Karpas-422 (cell line): ENCODE data around the gene NT5DC1. TPM values are rescaled to one million over a fixed set of nuclear protein-coding genes. Genes with fewer than 3 reads are reported as not detected.
A peak's percentile ranks its signal among the peaks of the same experiment; 100 is the strongest.

Source experiments
- DNase-seq: peaks from one replicate; pipeline ENCODE4 v3.0.0-alpha.2; 2015
- H2AFZ ChIP-seq: fragments of 200-600 bp; sonication (generic); 2 replicates; pipeline ENCODE4 v1.6.1; 2014; ENCODE audit warnings: antibody characterized with exemption, low read length, mixed read lengths
- H3K27ac ChIP-seq: fragments of 200-600 bp; sonication (generic); 2 replicates; pipeline ENCODE4 v1.5.1; 2014; ENCODE audit warnings: mild to moderate bottlenecking, low read length, moderate library complexity
- H3K27me3 ChIP-seq: fragments of 200-600 bp; sonication (generic); 2 replicates; pipeline ENCODE4 v1.6.1; 2014; ENCODE audit warnings: low read length, mixed read lengths
- H3K36me3 ChIP-seq: fragments of 200-600 bp; sonication (generic); 2 replicates; pipeline ENCODE4 v1.6.1; 2014; ENCODE audit warnings: low read length, mixed read lengths; ENCODE audit not compliant: insufficient read depth
- H3K4me1 ChIP-seq: fragments of 200-600 bp; sonication (generic); 2 replicates; pipeline ENCODE4 v1.6.1; 2014; ENCODE audit warnings: mild to moderate bottlenecking, low read length, mixed read lengths
- H3K4me2 ChIP-seq: fragments of 200-600 bp; sonication (generic); 2 replicates; pipeline ENCODE4 v1.6.1; 2014; ENCODE audit warnings: low read length, low read depth, mild to moderate bottlenecking; ENCODE audit not compliant: poor library complexity, severe bottlenecking
- H3K4me3 ChIP-seq: fragments of 200-600 bp; sonication (generic); 2 replicates; pipeline ENCODE4 v1.5.1; 2014; ENCODE audit warnings: mild to moderate bottlenecking, antibody characterized with exemption, low read length, mixed read lengths
- H3K79me2 ChIP-seq: fragments of 200-600 bp; sonication (generic); 2 replicates; pipeline ENCODE4 v1.6.1; 2014; ENCODE audit warnings: mild to moderate bottlenecking, low read length, mixed read lengths
- H3K9ac ChIP-seq: fragments of 200-600 bp; sonication (generic); 2 replicates; pipeline ENCODE4 v1.6.0; 2014; ENCODE audit warnings: low read length
- H3K9me2 ChIP-seq: fragments of 200-600 bp; sonication (generic), shearing (Covaris generic); replicated peaks from 2 replicates; pipeline ENCODE4 v1.6.0; 2014; ENCODE audit warnings: mild to moderate bottlenecking, low read length, moderate library complexity; ENCODE audit not compliant: insufficient read depth
- H3K9me3 ChIP-seq: fragments of 300-700, 200-600 bp; sonication (generic); 2 replicates; pipeline ENCODE4 v1.6.1; 2014; ENCODE audit warnings: low read length, mixed read lengths
- H4K20me1 ChIP-seq: fragments of 200-600 bp; sonication (generic); 2 replicates; pipeline ENCODE4 v1.6.1; 2014; ENCODE audit warnings: mild to moderate bottlenecking, antibody characterized with exemption, low read length, low read depth; ENCODE audit not compliant: insufficient read depth
- total RNA-seq: library from RNA; depleted of rRNA; stranded (reverse); fragments of >200 nt; shearing (Covaris generic); gene quantifications from 2 replicates; pipeline ENCODE4 v1.2.3, GENCODE V29; 2014; ENCODE audit warnings: low replicate concordance

Gene NT5DC1
- total RNA-seq, 1 experiment from 2014 or later = 3.0 TPM

- Histone ChIP-seq H3K9me3 (no peaks in the 10 kb centered on the region), H3K9me2 (no peaks in the 10 kb centered on the region), H3K4me2 (no peak overlapping the region), H2AFZ (no peak overlapping the region), H3K27me3 (no peaks in the 10 kb centered on the region), H3K4me1 (no peaks in the 10 kb centered on the region), H3K79me2 (no peaks in the 10 kb centered on the region), H3K9ac (no peak overlapping the region), H3K27ac (no peak overlapping the region), H3K4me3 (no peak overlapping the region), H4K20me1 (no peaks in the 10 kb centered on the region), H3K36me3 (no peaks in the 10 kb centered on the region)
- no peak for DNase-seq
These were observed 32.8 kb downstream of the NT5DC1 start for GRCh38 chr6:116133453-116133852.

DNA sequence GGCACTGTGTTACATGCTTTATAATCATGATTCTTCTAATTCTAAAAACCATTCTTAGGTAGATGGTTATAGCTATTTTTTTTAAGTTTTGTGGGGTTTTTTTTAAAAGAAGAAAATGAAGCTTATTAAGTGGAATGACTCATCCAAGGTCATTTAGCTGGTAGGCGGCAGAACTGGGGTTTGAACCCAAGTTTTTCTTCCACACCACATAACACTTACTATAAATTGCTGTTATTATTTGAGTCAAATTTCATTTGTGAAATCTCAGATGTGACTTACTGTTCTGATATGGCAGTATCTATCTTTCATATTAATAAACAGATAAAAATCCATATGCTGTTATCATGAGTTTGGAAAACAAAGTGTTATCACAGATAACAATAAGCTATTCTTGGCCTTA lies 35.7 kb downstream of the NT5DC1 start:
- Histone ChIP-seq H3K36me3 (no peaks in the 10 kb centered on the region), H3K27me3 (no peaks in the 10 kb centered on the region), H3K9ac (no peak overlapping the region), H3K9me2 (no peaks in the 10 kb centered on the region), H3K79me2 (no peaks in the 10 kb centered on the region), H3K27ac (no peak overlapping the region), H3K4me3 (no peak overlapping the region), H3K4me2 (no peak overlapping the region), H2AFZ (no peak overlapping the region), H3K9me3 (no peaks in the 10 kb centered on the region), H4K20me1 (no peaks in the 10 kb centered on the region), H3K4me1 (no peaks in the 10 kb centered on the region)
- DNase-seq = no peak

- Histone ChIP-seq H3K79me2 (no peaks in the 10 kb centered on the region), H4K20me1 (no peaks in the 10 kb centered on the region), H3K4me3 (no peak overlapping the region), H3K9ac (no peak overlapping the region), H3K4me1 (no peaks in the 10 kb centered on the region), H3K36me3 (no peaks in the 10 kb centered on the region), H2AFZ (no peak overlapping the region), H3K4me2 (no peak overlapping the region), H3K27ac (no peak overlapping the region), H3K27me3 (no peaks in the 10 kb centered on the region), H3K9me3 (no peaks in the 10 kb centered on the region), H3K9me2 (no peaks in the 10 kb centered on the region)
- no peak for DNase-seq
These were observed 36.3 kb downstream of the NT5DC1 start for GRCh38 chr6:116136933-116137340.

DNA sequence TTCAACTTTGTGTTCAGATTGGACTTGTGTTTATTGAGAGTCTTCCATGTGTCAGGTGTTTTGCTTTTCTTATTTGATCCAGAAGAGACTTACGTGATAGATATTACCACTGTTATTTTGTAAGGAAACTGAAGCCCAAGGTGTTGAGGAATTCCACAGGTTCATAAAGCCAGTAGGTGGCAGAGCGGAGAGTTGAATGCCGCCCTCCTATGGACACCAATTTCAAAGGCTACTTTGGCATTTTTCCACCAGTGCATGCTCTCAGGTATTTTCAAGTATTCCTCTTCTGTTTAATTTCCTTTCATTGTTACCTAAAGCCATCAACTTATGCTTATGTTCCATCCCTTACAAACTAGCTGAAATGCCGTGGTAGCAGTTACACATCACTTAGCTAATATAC lies 39.3 kb downstream of the NT5DC1 start:
- H2AFZ ChIP-seq = no peak overlapping the region
- H3K36me3 ChIP-seq = no peaks in the 10 kb centered on the region
- no peak overlapping the region for H3K9ac ChIP-seq

DNA sequence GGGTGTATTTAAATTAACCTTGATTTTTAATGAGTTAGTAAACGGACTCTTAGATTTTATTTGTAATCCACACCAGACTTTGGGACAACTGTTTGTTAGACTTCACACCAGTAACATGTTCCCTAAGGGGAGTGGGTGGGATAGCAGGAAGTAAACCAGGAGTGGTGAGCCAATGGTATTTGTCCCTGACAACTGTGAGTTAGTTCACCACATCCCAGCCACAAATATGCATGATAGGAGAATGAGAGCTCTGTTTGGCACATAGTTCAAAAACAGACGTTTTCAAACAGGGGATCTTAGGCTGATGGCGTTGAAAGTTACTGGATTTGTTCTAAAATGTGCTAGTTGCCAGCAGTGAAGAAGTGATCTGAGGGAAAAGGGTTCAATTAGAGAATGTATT lies 44.0 kb downstream of the NT5DC1 start:
- Histone ChIP-seq H2AFZ (no peak overlapping the region), H3K4me3 (no peak overlapping the region)

More for the DNA sequence above, 39.3 kb downstream of the NT5DC1 start:
- no peak overlapping the region for H3K4me3 ChIP-seq
- no peaks in the 10 kb centered on the region for H3K27me3 ChIP-seq
- DNase-seq = no peak
- H4K20me1 ChIP-seq = no peaks in the 10 kb centered on the region
- no peaks in the 10 kb centered on the region for H3K79me2 ChIP-seq
- H3K4me1 ChIP-seq = no peaks in the 10 kb centered on the region
- H3K9me2 ChIP-seq = no peaks in the 10 kb centered on the region
- H3K4me2 ChIP-seq = no peak overlapping the region
- H3K9me3 ChIP-seq = no peaks in the 10 kb centered on the region
- H3K27ac ChIP-seq = no peak overlapping the region

DNA sequence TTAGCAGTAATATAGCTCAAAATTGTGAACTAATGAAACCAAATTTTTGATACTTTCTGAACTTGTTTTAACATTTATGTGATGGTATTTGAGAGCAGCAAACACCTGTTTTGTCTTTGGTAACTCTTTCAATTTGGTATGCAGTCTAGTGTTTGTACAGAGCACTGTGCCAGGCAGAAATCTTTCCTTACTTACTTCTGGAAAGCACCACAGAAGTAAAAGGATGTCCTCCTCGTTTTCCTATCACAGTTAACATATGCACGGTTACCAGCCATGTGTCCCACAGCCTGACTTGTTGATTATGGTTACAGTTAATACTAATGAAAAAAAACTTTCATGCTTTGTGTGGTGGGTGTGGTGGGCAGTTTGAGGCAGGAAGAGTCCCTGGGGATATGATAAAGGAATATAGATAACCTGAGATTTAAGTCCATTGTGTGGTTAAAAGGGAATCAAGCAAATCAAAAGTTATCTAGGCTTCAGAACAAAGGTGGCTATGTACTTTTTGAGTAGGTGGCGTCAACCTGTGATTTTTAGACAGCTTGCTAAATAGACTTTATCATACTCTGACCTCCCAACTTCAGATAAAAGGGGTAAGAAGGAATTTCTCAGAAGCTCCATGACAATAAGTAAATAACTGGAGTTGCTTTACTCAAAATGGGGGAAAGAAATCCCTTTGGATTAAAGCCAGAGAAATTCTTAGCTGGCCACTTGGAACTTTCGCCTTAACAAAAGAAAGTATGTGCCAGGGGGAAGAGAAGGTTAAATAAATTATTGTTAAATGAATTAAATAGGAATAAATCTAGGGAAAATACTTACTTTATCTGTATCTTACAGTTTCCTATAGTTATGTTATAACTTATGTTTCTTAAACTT lies 45.4 kb downstream of the NT5DC1 start:
- Histone ChIP-seq H3K4me2 (no peak overlapping the region), H3K9ac (no peak overlapping the region), H3K9me2 (no peaks in the 10 kb centered on the region), H3K4me1 (no peaks in the 10 kb centered on the region), H3K79me2 (no peaks in the 10 kb centered on the region), H3K9me3 (no peaks in the 10 kb centered on the region), H3K27ac (no peak overlapping the region), H4K20me1 (no peaks in the 10 kb centered on the region), H3K27me3 (no peaks in the 10 kb centered on the region), H2AFZ (no peak overlapping the region), H3K36me3 (no peaks in the 10 kb centered on the region), H3K4me3 (no peak overlapping the region)
- peak; percentile 29 for DNase-seq

More for the DNA sequence above, 44.0 kb downstream of the NT5DC1 start:
- Histone ChIP-seq H3K9ac (no peak overlapping the region), H3K4me1 (no peaks in the 10 kb centered on the region), H3K27ac (no peak overlapping the region), H3K27me3 (no peaks in the 10 kb centered on the region), H3K79me2 (no peaks in the 10 kb centered on the region), H4K20me1 (no peaks in the 10 kb centered on the region), H3K36me3 (no peaks in the 10 kb centered on the region), H3K4me2 (no peak overlapping the region), H3K9me2 (no peaks in the 10 kb centered on the region), H3K9me3 (no peaks in the 10 kb centered on the region)
- peak; percentile 26 for DNase-seq

DNA sequence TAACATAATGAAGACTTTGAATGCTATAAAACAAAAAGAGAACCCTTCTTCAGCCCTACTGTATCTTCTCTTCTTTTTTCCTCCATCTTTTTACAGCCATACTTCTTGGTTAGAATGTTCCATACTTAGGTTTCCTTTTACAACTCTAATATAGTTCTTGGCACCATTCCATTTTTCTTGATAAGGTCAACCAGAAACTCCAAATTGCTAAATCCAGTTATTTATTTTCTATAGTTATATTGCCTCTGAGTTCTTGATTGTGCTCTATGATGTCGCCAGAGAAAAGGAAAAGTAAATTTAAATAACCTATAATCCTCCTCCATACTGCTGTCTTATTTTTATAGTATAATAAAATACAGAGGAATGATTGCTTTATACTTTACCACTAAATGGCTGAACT lies 52.0 kb downstream of the NT5DC1 start:
- Histone ChIP-seq H3K4me2 (no peak overlapping the region), H3K36me3 (no peaks in the 10 kb centered on the region), H3K79me2 (no peaks in the 10 kb centered on the region)

DNA sequence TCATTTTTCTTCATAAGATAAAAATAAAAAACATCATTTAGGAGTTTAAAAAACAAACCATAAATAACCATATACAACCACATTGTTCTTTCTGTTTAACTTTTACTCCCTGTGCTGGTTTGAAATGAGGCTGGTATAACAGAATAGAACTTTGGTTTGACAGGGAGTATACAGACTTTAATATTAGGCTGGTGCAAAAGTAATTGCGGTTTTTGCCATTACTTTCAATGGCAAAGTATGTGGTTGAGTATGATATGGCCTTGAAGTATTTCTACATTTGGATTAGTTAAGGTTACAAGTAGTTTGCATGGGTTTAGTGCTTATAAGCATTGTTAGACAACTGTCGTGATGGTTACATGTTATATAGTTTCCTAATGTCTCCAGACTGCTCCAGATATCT lies 54.2 kb downstream of the NT5DC1 start:
- H3K9me3 ChIP-seq = no peaks in the 10 kb centered on the region
- no peak overlapping the region for H3K4me2 ChIP-seq
- H3K36me3 ChIP-seq = no peaks in the 10 kb centered on the region
- H3K27me3 ChIP-seq = no peaks in the 10 kb centered on the region
- no peak overlapping the region for H3K4me3 ChIP-seq
- DNase-seq = peak; percentile 23
- no peaks in the 10 kb centered on the region for H3K9me2 ChIP-seq
- H3K27ac ChIP-seq = no peak overlapping the region
- no peak overlapping the region for H3K9ac ChIP-seq
- H3K79me2 ChIP-seq = no peaks in the 10 kb centered on the region
- H2AFZ ChIP-seq = no peak overlapping the region
- H4K20me1 ChIP-seq = no peaks in the 10 kb centered on the region
- no peaks in the 10 kb centered on the region for H3K4me1 ChIP-seq

More for the DNA sequence above, 52.0 kb downstream of the NT5DC1 start:
- H3K9ac ChIP-seq = no peak overlapping the region
- H3K4me1 ChIP-seq = no peaks in the 10 kb centered on the region
- H3K4me3 ChIP-seq = no peak overlapping the region
- H3K27me3 ChIP-seq = no peaks in the 10 kb centered on the region
- no peak for DNase-seq
- H2AFZ ChIP-seq = no peak overlapping the region
- no peaks in the 10 kb centered on the region for H4K20me1 ChIP-seq
- no peaks in the 10 kb centered on the region for H3K9me3 ChIP-seq
- no peak overlapping the region for H3K27ac ChIP-seq
- H3K9me2 ChIP-seq = no peaks in the 10 kb centered on the region
